HCT116 (cell line): ENCODE measurements around the gene BMAL1.

Experiments
- EGR1 ChIP-seq: IDR thresholded peaks from 2 replicates; pipeline ENCODE4 v1.6.1; 2012; ENCODE audit warnings: low read depth
- JUND ChIP-seq: IDR thresholded peaks from 2 replicates; pipeline ENCODE4 v1.6.1; 2012
- SIN3A ChIP-seq: IDR thresholded peaks from 2 replicates; pipeline ENCODE4 v1.6.1; 2012; ENCODE audit warnings: low read depth
- TF ChIP-seq, protein P1 (sequence below), 3 experiments: fragments of 200-600 bp in 1 of 3; sonication (generic) in 1 of 3; IDR thresholded peaks in 2 of 3; conservative IDR thresholded peaks in 1 of 3; 2 replicates each; pipeline ENCODE4 v1.5.1; 2012 to 2017; ENCODE audit warnings: low read depth in 2 of 3, low read length in 2 of 3, antibody characterized with exemption in 1 of 3, borderline replicate concordance in 1 of 3, control low read depth in 1 of 3, mild to moderate bottlenecking in 1 of 3, mixed read lengths in 1 of 3, mixed run types in 1 of 3, moderate library complexity in 1 of 3; ENCODE audit not compliant: insufficient read depth in 1 of 3

DNA sequence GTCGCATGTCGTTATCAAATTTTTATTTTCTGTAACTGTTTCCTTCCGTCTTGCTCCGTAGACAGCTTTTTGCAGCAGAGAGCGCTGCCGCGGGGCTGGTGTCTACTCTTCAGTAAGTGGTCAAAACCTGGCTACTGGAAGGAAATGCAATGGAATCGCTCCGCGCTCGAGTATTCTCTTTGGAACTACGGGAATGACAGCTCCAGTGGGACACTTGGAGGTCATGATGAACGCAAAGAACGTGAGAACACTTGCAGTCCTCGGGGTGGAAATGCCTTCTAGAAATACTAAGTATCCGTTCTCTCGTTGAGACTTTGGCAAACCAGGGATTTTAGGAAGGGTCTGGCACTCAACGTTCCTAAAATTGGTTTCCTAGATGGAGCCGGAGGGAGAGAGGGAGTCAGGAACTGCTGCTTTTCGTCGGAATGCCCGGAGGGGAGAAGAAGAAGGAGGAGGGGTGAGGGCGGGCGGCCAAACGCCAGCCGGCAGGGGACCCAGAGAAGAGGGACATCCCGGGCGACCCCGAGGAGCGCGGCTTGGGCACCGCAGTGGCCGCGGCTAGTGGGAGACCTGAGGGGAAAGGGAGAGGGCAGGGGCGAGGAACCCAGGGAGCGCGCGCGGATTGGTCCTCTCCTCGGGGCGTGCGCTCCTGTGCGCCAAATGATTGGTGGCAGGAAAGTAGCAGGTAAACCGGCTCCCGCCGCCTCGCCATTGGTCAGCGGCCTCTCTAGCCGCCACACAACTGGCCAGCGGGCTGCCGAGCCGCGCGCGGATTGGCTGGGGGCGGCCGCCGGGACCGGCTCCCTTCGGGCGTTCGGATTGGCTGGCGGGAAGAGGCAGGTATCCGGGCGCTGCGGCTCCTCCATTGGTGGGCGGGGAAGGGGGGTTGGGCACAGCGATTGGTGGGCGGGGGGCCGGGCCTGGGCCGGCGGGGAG is 490 bp upstream of the BMAL1 start:
- TF ChIP-seq, protein P1, sequence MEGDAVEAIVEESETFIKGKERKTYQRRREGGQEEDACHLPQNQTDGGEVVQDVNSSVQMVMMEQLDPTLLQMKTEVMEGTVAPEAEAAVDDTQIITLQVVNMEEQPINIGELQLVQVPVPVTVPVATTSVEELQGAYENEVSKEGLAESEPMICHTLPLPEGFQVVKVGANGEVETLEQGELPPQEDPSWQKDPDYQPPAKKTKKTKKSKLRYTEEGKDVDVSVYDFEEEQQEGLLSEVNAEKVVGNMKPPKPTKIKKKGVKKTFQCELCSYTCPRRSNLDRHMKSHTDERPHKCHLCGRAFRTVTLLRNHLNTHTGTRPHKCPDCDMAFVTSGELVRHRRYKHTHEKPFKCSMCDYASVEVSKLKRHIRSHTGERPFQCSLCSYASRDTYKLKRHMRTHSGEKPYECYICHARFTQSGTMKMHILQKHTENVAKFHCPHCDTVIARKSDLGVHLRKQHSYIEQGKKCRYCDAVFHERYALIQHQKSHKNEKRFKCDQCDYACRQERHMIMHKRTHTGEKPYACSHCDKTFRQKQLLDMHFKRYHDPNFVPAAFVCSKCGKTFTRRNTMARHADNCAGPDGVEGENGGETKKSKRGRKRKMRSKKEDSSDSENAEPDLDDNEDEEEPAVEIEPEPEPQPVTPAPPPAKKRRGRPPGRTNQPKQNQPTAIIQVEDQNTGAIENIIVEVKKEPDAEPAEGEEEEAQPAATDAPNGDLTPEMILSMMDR (IDR thresholded peaks at IDR 0.05 in 2 of 3, conservative IDR thresholded peaks at IDR 0.05 in 1 of 3; ENCODE audit: borderline replicate concordance in 1 of 3, insufficient read depth in 1 of 3, low read depth in 2 of 3, low read length in 2 of 3): no peak
- TF ChIP-seq JUND (no peak), SIN3A (0 out of 2 replicates have a peak, but pooled peaks have one; percentile 26), EGR1 (no peak)
